Neural cell (in vitro differentiated cells): ENCODE results near the gene USP6NL. TPM values are rescaled to one million over a fixed set of nuclear protein-coding genes. Genes with fewer than 3 reads are reported as not detected.

ENCODE experiments used
- H2AFZ ChIP-seq: fragments of 200-600, 300-800 bp; sonication (generic), shearing (Covaris generic); 2 replicates; pipeline ENCODE4 v1.6.0; 2014; ENCODE audit warnings: low read depth, mild to moderate bottlenecking, antibody characterized with exemption, low read length, moderate library complexity
- H3F3A ChIP-seq: fragments of 200-600 bp; shearing (Covaris generic); 2 replicates; pipeline ENCODE4 v1.6.1; 2016; ENCODE audit warnings: mild to moderate bottlenecking, moderate library complexity, mixed read lengths, antibody characterized with exemption, low read length; ENCODE audit not compliant: insufficient read depth, poor library complexity, severe bottlenecking
- H3K27ac ChIP-seq: fragments of 200-600, 300-800 bp; sonication (generic), shearing (Covaris generic); 2 replicates; pipeline ENCODE4 v1.5.1; 2014; ENCODE audit warnings: mild to moderate bottlenecking, low read length, moderate library complexity
- H3K27me3 ChIP-seq: fragments of 300-800, 200-600 bp; sonication (generic), shearing (Covaris generic); 2 replicates; pipeline ENCODE4 v1.6.0; 2014; ENCODE audit warnings: mild to moderate bottlenecking, low read depth, low read length, moderate library complexity; ENCODE audit not compliant: insufficient read depth
- H3K36me3 ChIP-seq: fragments of 300-800, 200-600 bp; sonication (generic), shearing (Covaris generic); 2 replicates; pipeline ENCODE4 v1.5.1; 2014; ENCODE audit warnings: mild to moderate bottlenecking, antibody characterized with exemption, low read length, moderate library complexity; ENCODE audit not compliant: insufficient read depth
- H3K4me2 ChIP-seq: fragments of 300-800, 200-600 bp; sonication (generic), shearing (Covaris generic); 2 replicates; pipeline ENCODE4 v1.6.0; 2014; ENCODE audit warnings: mild to moderate bottlenecking, low read length
- H3K4me3 ChIP-seq: fragments of 300-800, 200-600 bp; sonication (generic), shearing (Covaris generic); 2 replicates; pipeline ENCODE4 v1.5.1; 2014; ENCODE audit warnings: mild to moderate bottlenecking, low read length, moderate library complexity
- H3K79me2 ChIP-seq: fragments of 200-600 bp; shearing (Covaris generic); replicated peaks from 2 replicates; pipeline ENCODE4 v1.6.0; 2014; ENCODE audit warnings: mild to moderate bottlenecking, low read length, moderate library complexity; ENCODE audit not compliant: insufficient read depth
- H3K9ac ChIP-seq: fragments of 300-800, 200-600 bp; sonication (generic), shearing (Covaris generic); 2 replicates; pipeline ENCODE4 v1.6.1; 2016; ENCODE audit warnings: mild to moderate bottlenecking, low read length, mixed read lengths
- H3K9me2 ChIP-seq: fragments of 200-600 bp; shearing (Covaris generic); 2 replicates; pipeline ENCODE4 v1.6.1; 2016; ENCODE audit warnings: mild to moderate bottlenecking, low read length, mixed read lengths; ENCODE audit not compliant: insufficient read depth
- H3K9me3 ChIP-seq: fragments of 200-600, 300-800 bp; sonication (generic), shearing (Covaris generic); 2 replicates; pipeline ENCODE4 v1.6.1; 2016; ENCODE audit warnings: mild to moderate bottlenecking, mixed run types, low read length, moderate library complexity, mixed read lengths
- H4K20me1 ChIP-seq: fragments of 200-600 bp; shearing (Covaris generic); 2 replicates; pipeline ENCODE4 v1.6.1; 2016; ENCODE audit warnings: mild to moderate bottlenecking, mixed run types; ENCODE audit not compliant: insufficient read depth
- CTCF ChIP-seq: fragments of 450-650 bp; IDR thresholded peaks from 2 replicates; pipeline ENCODE4 v1.5.1; 2014; ENCODE audit warnings: antibody characterized with exemption, mild to moderate bottlenecking, moderate library complexity; ENCODE audit not compliant: poor library complexity, severe bottlenecking
- EP300 ChIP-seq: fragments of 450-650 bp; conservative IDR thresholded peaks from 2 replicates; pipeline ENCODE4 v1.6.1; 2014; ENCODE audit warnings: antibody characterized with exemption, mild to moderate bottlenecking, moderate library complexity; ENCODE audit not compliant: poor library complexity, severe bottlenecking
- EZH2 ChIP-seq: fragments of 200-600, 300-800 bp; shearing (Covaris generic), sonication (generic); IDR thresholded peaks from 2 replicates; pipeline ENCODE4 v1.6.1; 2014; ENCODE audit warnings: antibody characterized with exemption, low read length, borderline replicate concordance, mild to moderate bottlenecking; ENCODE audit not compliant: insufficient read depth, poor library complexity, severe bottlenecking
- MXI1 ChIP-seq: fragments of 450-650 bp; conservative IDR thresholded peaks from 2 replicates; pipeline ENCODE4 v1.6.1; 2014; ENCODE audit warnings: antibody characterized with exemption, mild to moderate bottlenecking; ENCODE audit not compliant: poor library complexity, severe bottlenecking
- POLR2AphosphoS5 ChIP-seq: IDR thresholded peaks from 2 replicates; pipeline ENCODE4 v1.6.1; 2012
- RAD21 ChIP-seq: fragments of 450-650 bp; conservative IDR thresholded peaks from 2 replicates; pipeline ENCODE4 v1.6.1; 2014; ENCODE audit warnings: antibody characterized with exemption, mild to moderate bottlenecking, moderate library complexity
- REST ChIP-seq: IDR thresholded peaks from 2 replicates; pipeline ENCODE4 v1.6.1; 2012; ENCODE audit warnings: borderline replicate concordance
- SMC3 ChIP-seq: fragments of 450-650 bp; conservative IDR thresholded peaks from 2 replicates; pipeline ENCODE4 v1.6.1; 2014; ENCODE audit warnings: antibody characterized with exemption, mild to moderate bottlenecking, moderate library complexity; ENCODE audit not compliant: poor library complexity
- TAF1 ChIP-seq: IDR thresholded peaks from 2 replicates; pipeline ENCODE4 v1.6.1; 2012; ENCODE audit warnings: low read depth
- polyA plus RNA-seq: library from polyadenylated mRNA; depleted of rRNA; stranded (reverse); fragments of >200 nt; gene quantifications from 2 replicates; pipeline ENCODE4 v1.2.3, GENCODE V29; 2014

Gene USP6NL
- polyA plus RNA-seq, 1 donor from 2014 or later = 39.9 TPM

GRCh38 chr10:11548768-11549099, 62.7 kb downstream of the USP6NL start:
- Histone ChIP-seq H3F3A (no peaks in the 10 kb centered on the region), H3K4me2 (no peak overlapping the region), H3K9me3 (peaks cover 3% of the 10 kb centered on the region), H3K4me3 (no peak overlapping the region), H4K20me1 (no peaks in the 10 kb centered on the region), H3K9me2 (no peaks in the 10 kb centered on the region), H3K79me2 (peaks cover 18% of the 10 kb centered on the region), H3K9ac (no peak overlapping the region), H3K27ac (no peak overlapping the region), H2AFZ (no peak overlapping the region), H3K27me3 (no peaks in the 10 kb centered on the region), H3K36me3 (no peaks in the 10 kb centered on the region)
- TF ChIP-seq TAF1 = no peak
- no peak for TF ChIP-seq EZH2
- no peak for TF ChIP-seq RAD21

GRCh38 chr10:11548065-11548767, 63.2 kb downstream of the USP6NL start:
- peaks cover 18% of the 10 kb centered on the region for H3K79me2 ChIP-seq
- no peaks in the 10 kb centered on the region for H3K9me2 ChIP-seq
- no peaks in the 10 kb centered on the region for H3K36me3 ChIP-seq
- no peaks in the 10 kb centered on the region for H3F3A ChIP-seq
- no peak overlapping the region for H3K9ac ChIP-seq
- no peak overlapping the region for H3K27ac ChIP-seq
- H3K4me3 ChIP-seq = no peak overlapping the region
- peaks cover 3% of the 10 kb centered on the region for H3K9me3 ChIP-seq
- no peak overlapping the region for H3K4me2 ChIP-seq
- H2AFZ ChIP-seq = no peak overlapping the region
- TF ChIP-seq MXI1 (no peak), TAF1 (no peak), POLR2AphosphoS5 (no peak), CTCF (no peak), EZH2 (no peak), REST (no peak), EP300 (no peak), SMC3 (no peak), RAD21 (no peak)
- H4K20me1 ChIP-seq = no peaks in the 10 kb centered on the region
- no peaks in the 10 kb centered on the region for H3K27me3 ChIP-seq
